Measurements from ENCODE around the gene SMYD5. TPM values are rescaled to one million over a fixed set of nuclear protein-coding genes. Genes with fewer than 3 reads are reported as not detected.

The SMYD5 gene
- polyA plus RNA-seq, 1 of the 3 experiments (the other 2 are of a cell fraction) = 21.4 TPM

- ChIA-PET POLR2A (no interaction called here), CTCF (interaction anchor here (0.6 to 9.3 kb wide), 8 partner anchors 12 to 287 kb away, joined by 3 to 173 read pairs (median 24); partner anchors contain the start of gene SPR)
- peaks cover 0 to 33% of the 10 kb centered on the region in 2 experiments; a peak in 1 of 4 replicates for H3K4me1 ChIP-seq (ENCODE audit: control insufficient read depth in 1 of 2, insufficient read depth in 2 of 2, low read depth in 1 of 2, low read length in 1 of 2)
- no peak overlapping the region for H2AFZ ChIP-seq (ENCODE audit: low read depth)
- H3K4me2 ChIP-seq = no peak overlapping the region
- no peak for DNase-seq
- no peaks in the 10 kb centered on the region for H3F3A ChIP-seq (replicated peaks; ENCODE audit: insufficient read depth)
- no peak overlapping the region for H3K9ac ChIP-seq
- no peaks in the 10 kb centered on the region for H3K9me2 ChIP-seq
- no peaks in the 10 kb centered on the region for H3K79me2 ChIP-seq (ENCODE audit: insufficient read depth)
- TF ChIP-seq RAD21 (IDR thresholded peaks at IDR 0.05; ENCODE audit: low read length) = no peak
- no peak for TF ChIP-seq NFIC (IDR thresholded peaks at IDR 0.05; ENCODE audit: borderline replicate concordance)
- no peak for TF ChIP-seq MEF2A (IDR thresholded peaks at IDR 0.05; ENCODE audit: borderline replicate concordance, low read depth)
- no peak for TF ChIP-seq EP300 (IDR thresholded peaks at IDR 0.05; ENCODE audit: borderline replicate concordance in 1 of 2, low read depth in 1 of 2, low read length in 1 of 2)
- TF ChIP-seq YY1 (IDR thresholded peaks at IDR 0.05; ENCODE audit: low read depth) = no peak
- no peak for TF ChIP-seq TAF1 (IDR thresholded peaks at IDR 0.05; ENCODE audit: borderline replicate concordance, low read depth, low read length)
- TF ChIP-seq CTCF (IDR thresholded peaks at IDR 0.05) = no peak
- no peak for TF ChIP-seq EZH2phosphoT487 (IDR thresholded peaks at IDR 0.05; ENCODE audit: borderline replicate concordance, low read depth)
- no peak for TF ChIP-seq SMC3 (IDR thresholded peaks at IDR 0.05; ENCODE audit: low read depth, low read length)
- TF ChIP-seq IRF3 (IDR thresholded peaks at IDR 0.05; ENCODE audit: low read depth, low read length) = no peak
- TF ChIP-seq RFX5 (IDR thresholded peaks at IDR 0.05; ENCODE audit: low read length) = no peak
- no peak for TF ChIP-seq FOXJ3 (CRISPR knock-in tag; IDR thresholded peaks at IDR 0.05)
- no peak for TF ChIP-seq POLR2AphosphoS5 (IDR thresholded peaks at IDR 0.05; ENCODE audit: low read depth, low read length)
- TF ChIP-seq JUND (IDR thresholded peaks at IDR 0.05) = no peak
- no peak for TF ChIP-seq TCF12 (IDR thresholded peaks at IDR 0.05)
- no peak for TF ChIP-seq MXI1 (IDR thresholded peaks at IDR 0.05; ENCODE audit: low read depth, low read length)
- TF ChIP-seq, protein P1, sequence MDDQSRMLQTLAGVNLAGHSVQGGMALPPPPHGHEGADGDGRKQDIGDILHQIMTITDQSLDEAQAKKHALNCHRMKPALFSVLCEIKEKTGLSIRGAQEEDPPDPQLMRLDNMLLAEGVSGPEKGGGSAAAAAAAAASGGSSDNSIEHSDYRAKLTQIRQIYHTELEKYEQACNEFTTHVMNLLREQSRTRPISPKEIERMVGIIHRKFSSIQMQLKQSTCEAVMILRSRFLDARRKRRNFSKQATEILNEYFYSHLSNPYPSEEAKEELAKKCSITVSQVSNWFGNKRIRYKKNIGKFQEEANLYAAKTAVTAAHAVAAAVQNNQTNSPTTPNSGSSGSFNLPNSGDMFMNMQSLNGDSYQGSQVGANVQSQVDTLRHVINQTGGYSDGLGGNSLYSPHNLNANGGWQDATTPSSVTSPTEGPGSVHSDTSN (IDR thresholded peaks at IDR 0.05) = no peak
- no peak for TF ChIP-seq CHD2 (IDR thresholded peaks at IDR 0.05; ENCODE audit: low read length, partially characterized antibody)
- no peak for TF ChIP-seq GATA2 (CRISPR knock-in tag; IDR thresholded peaks at IDR 0.05)
- H3K27ac ChIP-seq (ENCODE audit: low read depth in 2 of 2, low read length in 1 of 2) = no peak overlapping the region
- H3K4me3 ChIP-seq (ENCODE audit: low read depth in 2 of 2, low read length in 1 of 2) = no peak overlapping the region
- H3K27me3 ChIP-seq (ENCODE audit: insufficient read depth) = peaks cover 9% of the 10 kb centered on the region; the same call in 1 of the 2 replicates
- no peaks in the 10 kb centered on the region for H3K9me3 ChIP-seq
- 92% methylated on average over 7 of the region's 7 CpGs for whole genome bisulfite sequencing (ENCODE audit: low lambda C conversion rate)
- H3K36me3 ChIP-seq (replicated peaks in 1 of 2; ENCODE audit: control insufficient read depth in 1 of 2, insufficient read depth in 2 of 2, low read length in 1 of 2) = no peaks in the 10 kb centered on the region
- no peaks in the 10 kb centered on the region for H4K20me1 ChIP-seq (ENCODE audit: insufficient read depth)
Measured at GRCh38 chr2:73173781-73174180, 40.3 kb upstream of the SMYD5 start.

All from SK-N-SH (cell line).